PC-3 (cell line): ENCODE measurements around the gene NFIL3.

Experiments
- EZH2 ChIP-seq: fragments of 300-600 bp; sonication (generic); IDR thresholded peaks from one replicate; pipeline ENCODE4 v1.6.1; 2017; ENCODE audit warnings: antibody characterized with exemption, mild to moderate bottlenecking, low read length; ENCODE audit not compliant: unreplicated experiment
- TF ChIP-seq, protein P1 (sequence below): fragments of 300-600 bp; sonication (generic); conservative IDR thresholded peaks from 2 replicates; pipeline ENCODE4 v1.5.1; 2017; ENCODE audit warnings: antibody characterized with exemption, low read depth, mild to moderate bottlenecking, low read length

DNA sequence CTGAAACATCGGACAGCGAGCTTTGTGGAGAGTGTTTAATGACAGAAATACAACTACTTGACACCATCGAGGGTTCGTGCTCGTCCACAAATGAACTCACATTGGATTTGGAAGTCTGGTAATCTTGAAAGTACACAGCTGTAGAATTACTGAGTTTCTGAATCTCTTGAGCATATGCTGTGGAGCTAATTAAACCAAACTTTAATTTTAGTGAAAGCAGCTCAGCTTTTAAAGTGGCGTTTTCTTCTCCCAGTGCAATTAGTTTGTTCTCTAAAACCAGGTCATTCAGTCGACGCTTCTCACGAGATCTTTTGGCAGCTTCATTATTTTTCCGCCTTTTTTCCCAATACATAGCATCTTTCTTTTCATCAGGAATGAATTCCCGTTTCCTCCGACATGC lies 13.5 kb downstream of the NFIL3 start:
- TF ChIP-seq, protein P1, sequence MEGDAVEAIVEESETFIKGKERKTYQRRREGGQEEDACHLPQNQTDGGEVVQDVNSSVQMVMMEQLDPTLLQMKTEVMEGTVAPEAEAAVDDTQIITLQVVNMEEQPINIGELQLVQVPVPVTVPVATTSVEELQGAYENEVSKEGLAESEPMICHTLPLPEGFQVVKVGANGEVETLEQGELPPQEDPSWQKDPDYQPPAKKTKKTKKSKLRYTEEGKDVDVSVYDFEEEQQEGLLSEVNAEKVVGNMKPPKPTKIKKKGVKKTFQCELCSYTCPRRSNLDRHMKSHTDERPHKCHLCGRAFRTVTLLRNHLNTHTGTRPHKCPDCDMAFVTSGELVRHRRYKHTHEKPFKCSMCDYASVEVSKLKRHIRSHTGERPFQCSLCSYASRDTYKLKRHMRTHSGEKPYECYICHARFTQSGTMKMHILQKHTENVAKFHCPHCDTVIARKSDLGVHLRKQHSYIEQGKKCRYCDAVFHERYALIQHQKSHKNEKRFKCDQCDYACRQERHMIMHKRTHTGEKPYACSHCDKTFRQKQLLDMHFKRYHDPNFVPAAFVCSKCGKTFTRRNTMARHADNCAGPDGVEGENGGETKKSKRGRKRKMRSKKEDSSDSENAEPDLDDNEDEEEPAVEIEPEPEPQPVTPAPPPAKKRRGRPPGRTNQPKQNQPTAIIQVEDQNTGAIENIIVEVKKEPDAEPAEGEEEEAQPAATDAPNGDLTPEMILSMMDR = no peak
- TF ChIP-seq EZH2 = no peak
